GM03348 (cell line): ENCODE results near the gene METTL13.
"Not testable (repeated sequence)": the region's sequence is repeated elsewhere in the genome, so short reads cannot be mapped to it uniquely, and the experiment has no call there.

Experiments
- DNase-seq: peaks from one replicate; pipeline ENCODE4 v3.0.0; 2012; ENCODE audit warnings: low spot score

METTL13 gene

DNA sequence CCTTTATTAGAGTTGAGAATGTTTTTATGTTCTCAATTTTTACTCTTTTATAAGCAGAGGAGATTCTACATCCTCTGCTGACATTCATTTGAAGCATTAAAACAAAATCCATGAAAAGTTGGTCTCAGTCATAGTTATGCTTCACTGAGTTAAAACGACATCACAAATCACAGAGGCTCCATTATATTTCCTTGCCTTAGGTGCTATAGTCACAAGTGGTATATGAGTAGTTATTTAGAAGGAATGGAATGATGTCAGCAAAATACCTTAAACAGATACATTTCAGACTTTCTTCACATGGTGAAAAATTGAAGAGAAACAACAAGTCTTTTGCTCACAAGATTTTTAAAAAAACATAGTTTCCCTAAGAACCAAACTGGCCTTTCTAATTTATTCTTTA, 11.7 kb upstream of the METTL13 start:
- DNase-seq, result no peak

GRCh38 chr1:171772312-171772711, 9.1 kb upstream of the METTL13 start:
- no peak for DNase-seq

DNA sequence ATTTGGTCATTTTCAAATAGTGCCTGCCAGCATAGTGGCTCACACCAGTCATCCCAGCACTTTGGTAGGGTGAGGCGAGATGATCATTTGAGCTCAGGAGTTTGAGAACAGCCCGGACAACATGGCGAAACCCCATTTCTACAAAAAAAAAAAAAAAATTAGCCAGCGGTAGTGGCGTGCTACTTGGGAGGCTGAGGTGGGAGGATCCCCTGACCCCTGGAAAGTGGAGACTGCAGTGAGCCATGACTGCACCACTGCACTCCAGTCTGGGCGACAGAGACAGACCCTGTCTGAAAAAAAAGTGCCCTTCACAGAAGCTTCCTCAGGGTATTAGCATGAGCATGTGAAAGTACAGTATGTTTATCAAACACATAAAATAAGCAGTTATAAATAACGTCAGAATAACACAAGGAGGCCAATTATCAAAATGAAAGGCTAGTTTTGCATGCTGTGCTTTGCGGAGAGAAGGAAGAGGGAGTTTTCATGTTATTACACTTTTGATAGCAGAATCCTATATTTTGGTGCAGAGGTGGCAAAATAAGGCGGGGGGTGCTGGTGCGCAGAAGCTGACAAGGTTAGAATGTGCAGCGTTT, 781 bp upstream of the METTL13 start:
- no peak for DNase-seq

DNA sequence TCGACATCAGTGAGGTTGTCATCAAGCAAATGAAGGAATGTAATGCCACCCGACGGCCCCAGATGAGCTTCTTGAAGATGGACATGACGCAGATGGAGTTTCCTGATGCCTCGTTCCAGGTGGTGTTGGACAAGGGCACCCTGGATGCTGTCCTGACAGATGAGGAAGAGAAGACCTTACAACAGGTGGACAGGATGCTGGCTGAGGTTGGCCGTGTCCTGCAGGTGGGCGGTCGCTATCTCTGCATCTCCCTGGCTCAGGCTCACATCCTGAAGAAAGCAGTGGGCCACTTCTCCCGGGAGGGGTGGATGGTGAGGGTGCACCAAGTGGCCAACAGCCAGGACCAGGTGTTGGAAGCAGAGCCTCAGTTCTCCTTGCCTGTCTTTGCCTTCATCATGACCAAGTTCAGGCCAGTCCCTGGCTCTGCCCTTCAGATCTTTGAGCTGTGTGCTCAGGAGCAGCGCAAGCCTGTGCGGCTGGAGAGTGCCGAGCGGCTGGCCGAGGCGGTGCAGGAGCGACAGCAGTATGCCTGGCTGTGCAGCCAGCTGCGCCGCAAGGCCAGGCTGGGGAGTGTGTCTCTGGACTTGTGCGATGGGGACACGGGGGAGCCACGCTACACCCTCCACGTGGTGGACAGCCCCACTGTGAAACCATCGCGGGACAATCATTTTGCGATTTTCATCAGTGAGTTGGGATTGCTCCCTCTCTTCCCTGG, 2.5 kb downstream of the METTL13 start:
- no peak for DNase-seq

- no peak for DNase-seq
Observed at GRCh38 chr1:171784784-171785183, 3.3 kb downstream of the METTL13 start.

- DNase-seq, result no peak
Observed at GRCh38 chr1:171785766-171786165, 4.3 kb downstream of the METTL13 start.

DNA sequence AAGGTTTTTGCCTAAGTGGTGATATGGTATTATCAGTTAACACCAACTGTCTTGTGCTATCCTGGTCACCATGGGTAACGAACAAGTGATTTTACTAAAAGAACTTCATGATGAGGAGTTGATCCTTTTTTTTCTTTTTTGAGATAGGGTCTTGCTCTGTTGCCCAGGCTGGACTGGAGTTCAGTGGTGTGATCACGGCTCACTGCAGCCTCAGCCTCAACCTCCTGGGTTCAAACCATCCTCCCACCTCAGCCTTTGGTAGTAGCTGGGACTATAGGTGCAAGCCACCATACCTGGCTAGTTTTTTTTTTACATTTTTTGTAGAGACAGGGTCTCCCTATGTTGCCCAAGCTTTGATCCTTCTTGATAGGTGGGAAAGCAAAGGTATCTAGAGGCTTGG, 5.1 kb downstream of the METTL13 start:
- no peak for DNase-seq

GRCh38 chr1:171787686-171788480, 6.4 kb downstream of the METTL13 start:
- no peak for DNase-seq

DNA sequence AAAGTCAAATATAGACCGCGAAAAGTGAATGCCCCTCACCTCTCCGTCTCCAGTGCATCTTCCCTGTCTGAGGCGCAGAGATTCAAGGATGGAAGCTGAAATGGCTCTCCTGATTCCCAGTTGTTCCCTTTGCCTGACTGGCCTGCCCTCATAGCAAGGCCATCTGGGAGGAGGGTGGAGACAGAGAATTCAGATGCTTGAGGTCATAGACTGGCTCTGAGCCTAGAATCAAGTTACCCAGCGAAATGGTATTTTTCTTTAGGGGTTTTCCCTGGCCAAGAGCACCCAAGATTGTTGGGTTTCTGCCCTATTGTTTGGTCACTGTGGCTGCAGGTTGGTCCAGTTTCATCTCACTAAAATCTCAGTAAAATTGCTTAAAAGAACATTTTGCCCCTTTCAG, 7.2 kb downstream of the METTL13 start:
- peak; percentile 85 for DNase-seq

GRCh38 chr1:171790318-171790717, 8.9 kb downstream of the METTL13 start:
- no peak for DNase-seq

DNA sequence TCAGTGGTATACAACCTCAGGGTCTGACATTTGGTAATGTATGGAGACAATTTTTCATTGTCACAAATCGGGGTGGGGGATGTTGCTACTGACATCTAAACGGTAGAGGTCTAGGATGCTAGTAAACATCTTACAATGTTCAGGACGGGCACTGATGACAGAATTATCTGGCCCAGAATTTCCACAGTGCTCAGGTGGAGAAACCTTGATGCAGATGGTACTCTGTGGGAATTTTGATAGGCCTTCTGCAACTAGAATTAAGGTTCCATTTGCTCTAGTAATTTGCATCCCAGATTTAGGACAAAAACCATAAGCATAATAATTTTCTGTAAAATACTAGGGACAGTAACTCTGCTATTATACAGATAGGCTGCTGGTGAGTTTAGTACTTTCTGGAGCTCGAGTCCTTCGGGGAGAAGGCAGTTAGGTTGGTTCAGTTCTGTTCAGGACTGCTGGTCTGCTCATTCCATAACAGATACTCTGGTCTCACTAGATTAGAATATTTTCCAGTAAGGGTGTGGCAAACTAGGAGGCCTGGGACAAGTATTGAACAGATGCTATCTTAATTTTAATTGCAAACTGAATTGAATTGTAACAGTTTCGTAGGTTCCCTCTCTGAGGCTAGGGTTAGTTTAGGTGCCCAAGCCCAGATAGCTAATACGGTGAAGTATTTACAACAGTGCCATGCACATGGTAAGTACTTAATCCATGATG, 11.4 kb downstream of the METTL13 start:
- no peak for DNase-seq

DNA sequence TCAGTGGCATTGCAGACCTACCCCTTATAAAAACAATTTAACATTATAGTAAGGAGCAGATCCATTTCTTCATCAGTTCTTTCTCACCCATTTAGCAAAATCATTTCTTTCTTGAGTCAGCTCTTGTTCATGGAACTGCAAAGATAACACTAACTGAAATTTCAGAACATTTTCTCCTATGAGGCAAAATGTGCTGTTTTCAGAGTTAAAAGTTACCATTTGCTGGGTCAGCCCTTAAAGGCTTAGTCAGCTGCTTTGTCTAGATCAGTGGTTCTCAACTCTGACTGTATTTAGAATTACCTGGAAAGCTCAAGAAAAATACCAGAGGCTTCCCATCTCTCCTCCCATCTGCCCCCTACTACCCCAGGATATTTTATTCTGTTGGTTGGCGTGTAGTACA, 12.2 kb downstream of the METTL13 start:
- DNase-seq, result no peak

DNA sequence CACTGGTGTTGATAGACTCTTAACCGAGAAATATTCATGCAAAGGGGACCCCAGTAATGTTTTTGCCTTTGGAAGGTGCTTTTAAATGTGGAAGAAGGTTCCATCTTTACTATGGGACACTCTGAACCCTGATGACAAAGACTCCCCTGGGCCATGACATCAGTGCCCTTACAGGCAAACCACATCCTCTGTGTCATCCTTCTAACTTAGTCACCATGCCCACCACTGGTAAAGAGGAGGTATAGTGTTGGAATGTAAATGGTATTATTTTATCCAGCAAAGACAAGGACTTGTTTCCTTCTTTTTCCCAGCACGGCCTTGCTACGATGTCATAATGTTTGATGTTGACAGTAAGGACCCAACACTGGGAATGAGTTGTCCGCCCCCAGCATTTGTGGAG, 12.6 kb downstream of the METTL13 start:
- DNase-seq, result peak; percentile 44

DNA sequence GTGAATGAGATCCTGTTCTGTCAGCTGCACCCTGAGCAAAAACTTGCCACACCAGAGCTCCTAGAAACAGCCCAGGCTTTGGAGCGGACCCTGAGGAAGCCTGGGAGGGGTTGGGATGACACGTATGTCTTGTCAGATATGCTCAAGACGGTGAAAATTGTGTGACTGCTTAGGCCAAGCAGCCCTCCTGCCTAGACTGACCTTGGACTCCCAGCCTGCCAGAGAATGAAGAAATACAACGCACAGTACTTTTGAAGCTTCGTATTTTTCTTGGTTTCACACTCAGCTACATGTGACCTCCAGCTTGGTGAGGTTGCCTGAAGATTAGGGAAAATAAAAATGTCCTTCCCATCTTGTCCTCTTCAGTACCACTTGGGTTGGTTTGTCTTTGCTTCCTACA, 15.1 kb downstream of the METTL13 start:
- no peak for DNase-seq

- no peak for DNase-seq
Observed at GRCh38 chr1:171798311-171798710, 16.9 kb downstream of the METTL13 start.

GRCh38 chr1:171798765-171799164, 17.3 kb downstream of the METTL13 start:
- no peak for DNase-seq

GRCh38 chr1:171799166-171799565, 17.7 kb downstream of the METTL13 start:
- no peak for DNase-seq

DNA sequence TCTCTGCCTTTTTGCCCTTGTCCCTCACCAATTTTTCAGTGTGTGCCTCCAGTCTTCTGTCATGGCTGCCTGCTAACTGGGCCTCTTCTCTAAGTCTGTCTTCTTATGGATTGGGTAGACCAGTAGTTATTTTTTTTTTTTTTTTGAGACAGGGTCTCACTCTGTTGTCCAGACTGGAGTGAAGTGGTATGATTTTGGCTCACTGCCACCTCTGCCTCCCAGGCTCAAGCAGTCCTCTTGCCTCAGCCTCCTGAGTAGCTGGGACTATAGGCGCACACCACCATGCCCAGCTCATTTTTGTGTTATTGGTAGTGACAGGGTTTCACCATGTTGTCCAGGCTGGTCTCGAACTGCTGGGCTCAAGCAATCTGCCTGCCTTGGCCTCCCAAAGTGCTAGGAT, 18.2 kb downstream of the METTL13 start:
- not testable (repeated sequence) for DNase-seq

GRCh38 chr1:171800342-171800741, 18.9 kb downstream of the METTL13 start:
- no peak for DNase-seq

DNA sequence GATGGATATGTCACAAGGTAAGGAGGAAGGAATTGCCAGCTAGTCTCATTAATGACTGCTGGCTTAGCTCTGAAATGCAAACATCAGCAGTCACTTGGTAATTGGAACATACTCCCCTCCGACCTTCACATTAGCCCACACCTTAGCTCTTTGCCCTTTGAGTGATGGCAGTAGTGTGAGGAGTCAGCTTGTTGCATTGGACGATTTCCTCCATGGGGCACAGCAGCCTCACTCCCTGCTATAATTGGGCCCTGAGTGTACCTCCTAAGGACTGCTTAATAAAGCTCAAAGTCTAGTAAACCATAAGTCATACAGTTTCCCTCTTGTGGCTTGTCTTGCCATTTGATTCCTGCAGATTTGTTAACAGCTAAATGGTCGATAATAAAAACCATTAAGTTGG, 19.4 kb downstream of the METTL13 start:
- no peak for DNase-seq

- DNase-seq, result peak; percentile 60
Observed at GRCh38 chr1:171801487-171801891, 20.0 kb downstream of the METTL13 start.

- no peak for DNase-seq
Observed at GRCh38 chr1:171802207-171802606, 20.7 kb downstream of the METTL13 start.

DNA sequence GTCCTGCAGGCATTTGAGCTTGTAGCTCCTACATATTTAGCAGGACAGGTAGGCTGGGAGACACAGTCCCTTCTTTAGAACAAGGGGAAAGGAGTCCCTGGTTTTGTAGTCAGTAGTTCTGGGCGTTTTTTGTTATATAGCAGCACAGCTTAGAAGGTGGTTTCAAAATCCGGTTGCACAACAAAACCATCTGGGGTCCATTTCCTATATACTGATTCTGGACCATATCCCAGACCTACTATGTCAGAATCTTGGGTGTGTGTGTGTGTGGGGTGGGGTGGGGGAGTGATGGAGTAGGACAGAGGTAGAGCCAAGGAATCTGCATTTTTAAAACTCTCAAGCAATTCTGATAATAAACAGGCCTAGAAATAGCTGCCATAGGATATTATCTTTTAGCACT, 21.6 kb downstream of the METTL13 start:
- peak; percentile 70 for DNase-seq
